MM.1S (cell line): ENCODE results near the gene IP6K1.

ENCODE experiments used
- DNase-seq: peaks from one replicate; pipeline ENCODE4 v3.0.0-alpha.2; 2015
- H2AFZ ChIP-seq: fragments of 300-600 bp; sonication (generic); 2 replicates; pipeline ENCODE4 v1.6.0; 2016; ENCODE audit warnings: antibody characterized with exemption, low read length
- H3F3A ChIP-seq: fragments of 300-600 bp; sonication (generic); 2 replicates; pipeline ENCODE4 v1.6.1; 2016; ENCODE audit warnings: mild to moderate bottlenecking, antibody characterized with exemption, low read length, moderate library complexity, mixed read lengths; ENCODE audit not compliant: insufficient read depth
- H3K27ac ChIP-seq: fragments of 300-600 bp; sonication (generic); 2 replicates; pipeline ENCODE4 v1.5.1; 2016; ENCODE audit warnings: mild to moderate bottlenecking, low read length
- H3K27me3 ChIP-seq: fragments of 300-600 bp; sonication (generic); replicated peaks from 2 replicates; pipeline ENCODE4 v1.6.0; 2016; ENCODE audit warnings: low read length; ENCODE audit not compliant: insufficient read depth
- H3K36me3 ChIP-seq: fragments of 300-600 bp; sonication (generic); replicated peaks from 2 replicates; pipeline ENCODE4 v1.6.1; 2016; ENCODE audit warnings: mild to moderate bottlenecking, low read length, mixed read lengths; ENCODE audit not compliant: insufficient read depth
- H3K4me1 ChIP-seq: fragments of 300-600 bp; sonication (generic); 2 replicates; pipeline ENCODE4 v1.6.1; 2016; ENCODE audit warnings: low read length, mixed read lengths
- H3K4me2 ChIP-seq: fragments of 300-600 bp; sonication (generic); 2 replicates; pipeline ENCODE4 v1.6.0; 2016; ENCODE audit warnings: low read depth, low read length
- H3K4me3 ChIP-seq: fragments of 300-600 bp; sonication (generic); 2 replicates; pipeline ENCODE4 v1.5.1; 2016; ENCODE audit warnings: low read length, mixed read lengths
- H3K79me2 ChIP-seq: fragments of 300-600 bp; sonication (generic); 2 replicates; pipeline ENCODE4 v1.6.1; 2016; ENCODE audit warnings: mixed run types, low read length, mixed read lengths
- H3K9ac ChIP-seq: fragments of 300-600 bp; sonication (generic); 2 replicates; pipeline ENCODE4 v1.6.1; 2016; ENCODE audit warnings: low read length, mixed read lengths
- H3K9me2 ChIP-seq: fragments of 300-600 bp; sonication (generic); replicated peaks from 2 replicates; pipeline ENCODE4 v1.6.1; 2016; ENCODE audit warnings: mild to moderate bottlenecking, low read length, mixed read lengths; ENCODE audit not compliant: insufficient read depth
- H3K9me3 ChIP-seq: fragments of 300-600 bp; sonication (generic); replicated peaks from 2 replicates; pipeline ENCODE4 v1.6.1; 2016; ENCODE audit warnings: mild to moderate bottlenecking, low read length, mixed read lengths; ENCODE audit not compliant: insufficient read depth
- H4K20me1 ChIP-seq: fragments of 300-600 bp; sonication (generic); 2 replicates; pipeline ENCODE4 v1.6.1; 2016; ENCODE audit warnings: mild to moderate bottlenecking, low read length, moderate library complexity, mixed read lengths; ENCODE audit not compliant: insufficient read depth
- CTCF ChIP-seq: fragments of 300-600 bp; sonication (generic); IDR thresholded peaks from 2 replicates; pipeline ENCODE4 v1.5.1; 2016; ENCODE audit warnings: antibody characterized with exemption, low read length, mixed read lengths
- EZH2 ChIP-seq: fragments of 300-600 bp; sonication (generic); optimal IDR thresholded peaks from 2 replicates; pipeline ENCODE3; 2017; ENCODE audit warnings: low read depth, mild to moderate bottlenecking, antibody characterized with exemption, low read length, mixed read lengths
- EZH2phosphoT487 ChIP-seq: fragments of 300-600 bp; sonication (generic); IDR thresholded peaks from 2 replicates; pipeline ENCODE4 v1.6.1; 2018; ENCODE audit warnings: antibody characterized with exemption, low read length

IP6K1 gene

GRCh38 chr3:49713336-49714105, 72.8 kb downstream of the IP6K1 start:
- Histone ChIP-seq H3K9me3 (no peaks in the 10 kb centered on the region), H3K9me2 (no peaks in the 10 kb centered on the region), H3F3A (no peaks in the 10 kb centered on the region), H3K4me2 (no peak overlapping the region), H3K27ac (no peak overlapping the region), H3K79me2 (no peaks in the 10 kb centered on the region; the same call in 1 of the 2 replicates), H3K4me1 (no peaks in the 10 kb centered on the region), H2AFZ (no peak overlapping the region), H4K20me1 (no peaks in the 10 kb centered on the region), H3K4me3 (no peak overlapping the region), H3K9ac (no peak overlapping the region), H3K27me3 (no peaks in the 10 kb centered on the region), H3K36me3 (no peaks in the 10 kb centered on the region)
- TF ChIP-seq EZH2phosphoT487 (no peak), EZH2 (no peak), CTCF (no peak)
- DNase-seq, result no peak

- Histone ChIP-seq H3K9me3 (no peaks in the 10 kb centered on the region), H3K4me3 (no peak overlapping the region), H3K9me2 (no peaks in the 10 kb centered on the region), H4K20me1 (no peaks in the 10 kb centered on the region), H3K4me2 (no peak overlapping the region), H3K27me3 (no peaks in the 10 kb centered on the region), H3F3A (no peaks in the 10 kb centered on the region), H3K9ac (no peak overlapping the region), H3K4me1 (no peaks in the 10 kb centered on the region), H3K36me3 (no peaks in the 10 kb centered on the region), H2AFZ (no peak overlapping the region), H3K79me2 (no peaks in the 10 kb centered on the region), H3K27ac (no peak overlapping the region)
- TF ChIP-seq EZH2, result no peak
- TF ChIP-seq EZH2phosphoT487, result no peak
- no peak for TF ChIP-seq CTCF
- DNase-seq, result no peak
These were observed 73.6 kb downstream of the IP6K1 start for GRCh38 chr3:49712631-49713317.

GRCh38 chr3:49712166-49712565, 74.2 kb downstream of the IP6K1 start:
- H3K36me3 ChIP-seq, result no peaks in the 10 kb centered on the region
- no peak overlapping the region for H3K27ac ChIP-seq
- TF ChIP-seq CTCF, result no peak
- no peaks in the 10 kb centered on the region for H3K4me1 ChIP-seq
- no peak for DNase-seq
- H3K27me3 ChIP-seq, result no peaks in the 10 kb centered on the region
- no peaks in the 10 kb centered on the region for H3K9me3 ChIP-seq
- no peaks in the 10 kb centered on the region for H3K9me2 ChIP-seq
- no peak overlapping the region for H3K9ac ChIP-seq
- no peak overlapping the region for H3K4me2 ChIP-seq
- H2AFZ ChIP-seq, result no peak overlapping the region
- no peaks in the 10 kb centered on the region for H3K79me2 ChIP-seq
- no peaks in the 10 kb centered on the region for H4K20me1 ChIP-seq
- H3F3A ChIP-seq, result no peaks in the 10 kb centered on the region
- H3K4me3 ChIP-seq, result no peak overlapping the region
